BE2C (cell line): ENCODE results near the gene CAPN13. TPM values are rescaled to one million over a fixed set of nuclear protein-coding genes. Genes with fewer than 3 reads are reported as not detected.

ENCODE experiments used
- DNase-seq: peaks from one replicate; pipeline ENCODE4 v3.0.0-alpha.2; 2020
- H3K27me3 ChIP-seq: fragments of 250-450 bp; sonication (Bioruptor Pico); 2 replicates; pipeline ENCODE4 v1.5.1; 2020; ENCODE audit warnings: mild to moderate bottlenecking
- H3K36me3 ChIP-seq: fragments of 250-450 bp; sonication (Bioruptor Pico); 2 replicates; pipeline ENCODE4 v1.5.1; 2020; ENCODE audit warnings: mild to moderate bottlenecking
- H3K4me1 ChIP-seq: fragments of 250-450 bp; sonication (Bioruptor Pico); 2 replicates; pipeline ENCODE4 v1.5.1; 2020
- H3K4me3 ChIP-seq: 2 replicates; pipeline ENCODE4 v1.5.1; 2011; ENCODE audit warnings: low read depth, low read length
- H3K9me3 ChIP-seq: fragments of 250-450 bp; sonication (Bioruptor Pico); 2 replicates; pipeline ENCODE4 v1.5.1; 2020
- polyA plus RNA-seq: library from polyadenylated mRNA; unstranded; fragments of >200 nt; gene quantifications from one replicate; pipeline ENCODE4 v1.2.1, GENCODE V29; 2012; ENCODE audit warnings: low read depth, missing spikeins; ENCODE audit not compliant: insufficient read length, insufficient read depth
- TF ChIP-seq, protein P1 (sequence below): IDR thresholded peaks from 2 replicates; pipeline ENCODE4 v1.5.1; 2012; ENCODE audit warnings: mild to moderate bottlenecking, low read depth, low read length

Gene CAPN13, protein sequence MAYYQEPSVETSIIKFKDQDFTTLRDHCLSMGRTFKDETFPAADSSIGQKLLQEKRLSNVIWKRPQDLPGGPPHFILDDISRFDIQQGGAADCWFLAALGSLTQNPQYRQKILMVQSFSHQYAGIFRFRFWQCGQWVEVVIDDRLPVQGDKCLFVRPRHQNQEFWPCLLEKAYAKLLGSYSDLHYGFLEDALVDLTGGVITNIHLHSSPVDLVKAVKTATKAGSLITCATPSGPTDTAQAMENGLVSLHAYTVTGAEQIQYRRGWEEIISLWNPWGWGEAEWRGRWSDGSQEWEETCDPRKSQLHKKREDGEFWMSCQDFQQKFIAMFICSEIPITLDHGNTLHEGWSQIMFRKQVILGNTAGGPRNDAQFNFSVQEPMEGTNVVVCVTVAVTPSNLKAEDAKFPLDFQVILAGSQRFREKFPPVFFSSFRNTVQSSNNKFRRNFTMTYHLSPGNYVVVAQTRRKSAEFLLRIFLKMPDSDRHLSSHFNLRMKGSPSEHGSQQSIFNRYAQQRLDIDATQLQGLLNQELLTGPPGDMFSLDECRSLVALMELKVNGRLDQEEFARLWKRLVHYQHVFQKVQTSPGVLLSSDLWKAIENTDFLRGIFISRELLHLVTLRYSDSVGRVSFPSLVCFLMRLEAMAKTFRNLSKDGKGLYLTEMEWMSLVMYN
- 0.40 TPM for polyA plus RNA-seq

- Histone ChIP-seq H3K4me3 (no peak within 1 kb of the TSS), H3K4me1 (no peaks in the 10 kb centered on the region), H3K27me3 (no peaks in the 10 kb centered on the region), H3K36me3 (no peaks in the 10 kb centered on the region), H3K9me3 (no peaks in the 10 kb centered on the region)
- DNase-seq: no peak
- TF ChIP-seq, protein P1, sequence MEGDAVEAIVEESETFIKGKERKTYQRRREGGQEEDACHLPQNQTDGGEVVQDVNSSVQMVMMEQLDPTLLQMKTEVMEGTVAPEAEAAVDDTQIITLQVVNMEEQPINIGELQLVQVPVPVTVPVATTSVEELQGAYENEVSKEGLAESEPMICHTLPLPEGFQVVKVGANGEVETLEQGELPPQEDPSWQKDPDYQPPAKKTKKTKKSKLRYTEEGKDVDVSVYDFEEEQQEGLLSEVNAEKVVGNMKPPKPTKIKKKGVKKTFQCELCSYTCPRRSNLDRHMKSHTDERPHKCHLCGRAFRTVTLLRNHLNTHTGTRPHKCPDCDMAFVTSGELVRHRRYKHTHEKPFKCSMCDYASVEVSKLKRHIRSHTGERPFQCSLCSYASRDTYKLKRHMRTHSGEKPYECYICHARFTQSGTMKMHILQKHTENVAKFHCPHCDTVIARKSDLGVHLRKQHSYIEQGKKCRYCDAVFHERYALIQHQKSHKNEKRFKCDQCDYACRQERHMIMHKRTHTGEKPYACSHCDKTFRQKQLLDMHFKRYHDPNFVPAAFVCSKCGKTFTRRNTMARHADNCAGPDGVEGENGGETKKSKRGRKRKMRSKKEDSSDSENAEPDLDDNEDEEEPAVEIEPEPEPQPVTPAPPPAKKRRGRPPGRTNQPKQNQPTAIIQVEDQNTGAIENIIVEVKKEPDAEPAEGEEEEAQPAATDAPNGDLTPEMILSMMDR: no peak
These were observed at the start of gene CAPN13 for GRCh38 chr2:30807249-30807648. Gene CAPN13, minus strand, starts transcription at chr2:30807446. Its CDS starts 20,121 bp downstream, at chr2:30787325.

DNA sequence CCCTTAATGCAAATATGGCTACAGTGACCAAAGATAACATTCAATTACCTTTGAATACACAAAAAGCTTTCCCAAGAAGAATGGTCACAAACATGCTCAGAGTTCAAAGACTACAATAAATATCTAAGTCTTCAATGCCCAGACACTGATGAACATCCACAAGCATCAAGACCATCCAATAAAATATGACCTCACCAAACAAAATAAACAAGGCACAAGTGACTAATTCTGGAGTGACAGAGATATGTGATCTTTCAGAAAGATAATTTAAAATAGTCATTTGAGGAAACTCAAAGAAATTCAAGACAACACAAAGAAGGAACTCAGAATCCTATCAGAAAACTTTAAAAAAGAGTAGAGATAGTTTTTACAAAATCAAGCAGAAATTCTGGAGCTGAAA lies 40.6 kb upstream of the CAPN13 start:
- TF ChIP-seq, protein P1: no peak

DNA sequence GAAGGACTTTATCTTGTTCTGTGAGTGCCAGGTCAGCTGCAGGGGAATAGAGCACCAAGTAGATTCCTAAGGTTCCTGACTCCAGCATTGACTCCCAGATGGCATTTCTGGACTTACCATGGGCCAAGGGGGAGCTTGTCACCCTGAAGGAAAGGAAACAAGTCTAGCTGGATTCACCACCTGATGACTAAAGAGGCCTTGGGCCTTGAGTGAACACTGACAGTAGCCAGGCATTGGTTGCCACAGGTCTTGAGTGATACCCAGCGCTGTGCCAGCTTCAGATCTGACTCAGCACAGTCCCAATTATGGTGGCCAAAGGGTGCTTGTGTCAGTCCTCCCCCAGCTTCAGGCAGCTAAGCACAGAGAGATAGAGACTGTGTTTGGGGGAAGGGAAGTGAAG lies 40.1 kb upstream of the CAPN13 start:
- DNase-seq: no peak
- Histone ChIP-seq H3K4me1 (no peaks in the 10 kb centered on the region), H3K36me3 (no peaks in the 10 kb centered on the region), H3K27me3 (peaks cover 5% of the 10 kb centered on the region; the same call in 1 of the 2 replicates), H3K9me3 (no peaks in the 10 kb centered on the region), H3K4me3 (no peak overlapping the region)
- TF ChIP-seq, protein P1: no peak

More for the DNA sequence above, 40.6 kb upstream of the CAPN13 start:
- DNase-seq: no peak
- Histone ChIP-seq H3K4me3 (no peak overlapping the region), H3K9me3 (no peaks in the 10 kb centered on the region), H3K36me3 (no peaks in the 10 kb centered on the region), H3K4me1 (no peaks in the 10 kb centered on the region), H3K27me3 (peaks cover 5% of the 10 kb centered on the region; the same call in 1 of the 2 replicates)

- Histone ChIP-seq H3K27me3 (no peaks in the 10 kb centered on the region), H3K4me3 (no peak overlapping the region), H3K4me1 (no peaks in the 10 kb centered on the region), H3K36me3 (no peaks in the 10 kb centered on the region), H3K9me3 (no peaks in the 10 kb centered on the region)
- TF ChIP-seq, protein P1: no peak
- no peak for DNase-seq
These were observed 21.3 kb upstream of the CAPN13 start for GRCh38 chr2:30828586-30828985.

DNA sequence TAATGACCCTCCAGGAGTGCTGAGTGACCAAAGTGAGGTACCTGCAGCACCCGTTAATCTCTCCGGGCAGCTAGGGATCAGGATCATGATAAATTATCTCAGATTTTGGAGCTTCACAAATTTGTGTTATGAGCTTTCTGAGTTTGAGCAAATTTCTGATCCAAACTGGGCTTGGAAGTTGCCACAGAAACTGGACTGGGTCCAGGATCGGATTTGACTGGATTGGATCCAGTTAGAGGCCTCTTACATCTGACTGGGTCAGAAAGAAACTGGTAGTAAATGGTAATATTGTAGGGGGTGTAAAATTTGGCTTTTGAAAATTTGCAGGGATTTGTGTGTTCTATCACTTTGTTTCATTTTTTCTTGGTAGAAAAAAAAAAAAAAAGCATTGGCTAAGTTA lies 19.7 kb upstream of the CAPN13 start:
- no peak for DNase-seq

More for the DNA sequence above, 19.7 kb upstream of the CAPN13 start:
- Histone ChIP-seq H3K27me3 (no peaks in the 10 kb centered on the region), H3K36me3 (no peaks in the 10 kb centered on the region), H3K4me3 (no peak overlapping the region), H3K9me3 (no peaks in the 10 kb centered on the region), H3K4me1 (peaks cover 3% of the 10 kb centered on the region; the same call in 1 of the 2 replicates)
- TF ChIP-seq, protein P1: no peak
